GM23338 (cell line): ENCODE measurements around the gene KRTCAP3. TPM values are rescaled to one million over a fixed set of nuclear protein-coding genes. Genes with fewer than 3 reads are reported as not detected.

ENCODE experiments used
- ATAC-seq: fragments of 200-7000 bp; cut with Tn5 transposase; 3 replicates; pipeline ENCODE4 v1.9.1; 2020
- DNase-seq: peaks from one replicate; pipeline ENCODE4 v3.0.0-alpha.2; 2015; ENCODE audit warnings: low spot score
- H2AFZ ChIP-seq: fragments of 200-600 bp; sonication (generic); 2 replicates; pipeline ENCODE4 v1.8.0; 2016; ENCODE audit warnings: antibody characterized with exemption, mild to moderate bottlenecking, moderate library complexity
- H3F3A ChIP-seq: fragments of 200-600 bp; sonication (generic); replicated peaks from 2 replicates; pipeline ENCODE4 v1.8.0; 2017; ENCODE audit warnings: antibody characterized with exemption, mixed run types, low read depth
- H3K27ac ChIP-seq: fragments of 200-600 bp; sonication (generic); 2 replicates; pipeline ENCODE4 v1.6.1; 2016; ENCODE audit warnings: low read depth
- H3K27me3 ChIP-seq: fragments of 200-600 bp; sonication (generic); 2 replicates; pipeline ENCODE4 v1.8.0; 2016; ENCODE audit warnings: mild to moderate bottlenecking, mixed run types, moderate library complexity; ENCODE audit not compliant: insufficient read depth
- H3K36me3 ChIP-seq: fragments of 200-600 bp; sonication (generic); 2 replicates; pipeline ENCODE4 v1.8.0; 2016; ENCODE audit warnings: mild to moderate bottlenecking; ENCODE audit not compliant: insufficient read depth
- H3K4me1 ChIP-seq: fragments of 200-600 bp; sonication (generic); 2 replicates; pipeline ENCODE4 v1.8.0; 2016; ENCODE audit warnings: mild to moderate bottlenecking, moderate library complexity; ENCODE audit not compliant: insufficient read depth
- H3K4me2 ChIP-seq: fragments of 200-600 bp; sonication (generic); 2 replicates; pipeline ENCODE4 v1.7.1; 2017; ENCODE audit warnings: mixed run types
- H3K4me3 ChIP-seq: fragments of 200-600 bp; sonication (generic); 2 replicates; pipeline ENCODE4 v1.6.1; 2016; ENCODE audit warnings: mixed run types
- H3K79me2 ChIP-seq: fragments of 200-600 bp; sonication (generic); replicated peaks from 2 replicates; pipeline ENCODE4 v1.8.0; 2017; ENCODE audit warnings: mild to moderate bottlenecking; ENCODE audit not compliant: insufficient read depth
- H3K9me2 ChIP-seq: fragments of 200-600 bp; sonication (generic); 2 replicates; pipeline ENCODE4 v1.8.0; 2017; ENCODE audit not compliant: insufficient read depth
- H4K20me1 ChIP-seq: fragments of 200-600 bp; sonication (generic); replicated peaks from 2 replicates; pipeline ENCODE4 v1.8.0; 2017; ENCODE audit warnings: mild to moderate bottlenecking; ENCODE audit not compliant: insufficient read depth
- H3K27ac Mint-ChIP-seq: 2 replicates; pipeline ENCODE4 v1.8.0; 2020; ENCODE audit warnings: inconsistent platforms, mild to moderate bottlenecking, moderate library complexity, mixed read lengths
- H3K27me3 Mint-ChIP-seq: 3 replicates; pipeline ENCODE4 v1.8.0; 2022; ENCODE audit warnings: low read depth, mild to moderate bottlenecking, moderate library complexity, mixed read lengths, inconsistent platforms; ENCODE audit not compliant: insufficient read depth, poor library complexity
- H3K36me3 Mint-ChIP-seq: 3 replicates; pipeline ENCODE4 v1.8.0; 2021; ENCODE audit warnings: low read depth, mild to moderate bottlenecking, inconsistent platforms, moderate library complexity, mixed read lengths
- H3K4me1 Mint-ChIP-seq: 3 replicates; pipeline ENCODE4 v1.8.0; 2020; ENCODE audit warnings: mild to moderate bottlenecking, inconsistent platforms, mixed read lengths
- H3K4me3 Mint-ChIP-seq: 3 replicates; pipeline ENCODE4 v1.8.0; 2021; ENCODE audit warnings: moderate library complexity, mild to moderate bottlenecking, inconsistent platforms, mixed read lengths
- H3K9me3 Mint-ChIP-seq: 3 replicates; pipeline ENCODE4 v1.8.0; 2020; ENCODE audit warnings: moderate library complexity, mild to moderate bottlenecking, inconsistent platforms, mixed read lengths
- EZH2phosphoT487 ChIP-seq: fragments of 200-600 bp; sonication (generic); IDR thresholded peaks from one replicate; pipeline ENCODE4 v1.8.1; 2018; ENCODE audit warnings: antibody characterized with exemption; ENCODE audit not compliant: unreplicated experiment
- POLR2AphosphoS5 ChIP-seq: IDR thresholded peaks from 2 replicates; pipeline ENCODE4 v1.6.1; 2016; ENCODE audit warnings: antibody characterized with exemption, low read depth
- STAT1 ChIP-seq: IDR thresholded peaks from one replicate; pipeline ENCODE4 v1.6.1; 2016; ENCODE audit warnings: antibody characterized with exemption; ENCODE audit not compliant: unreplicated experiment
- ZNF114 ChIP-seq: fragments of 250-450 bp; sonication (Bioruptor Pico); IDR thresholded peaks from 2 replicates; pipeline ENCODE4 v1.5.0; 2020; ENCODE audit warnings: mild to moderate bottlenecking, moderate library complexity
- ZNF331 ChIP-seq: fragments of 250-450 bp; sonication (Bioruptor Pico); IDR thresholded peaks from 2 replicates; pipeline ENCODE4 v1.5.0; 2020; ENCODE audit warnings: low read depth, mild to moderate bottlenecking, moderate library complexity
- polyA plus RNA-seq: library from polyadenylated mRNA; unstranded; fragments of >200 nt; fragmentation: Nextera tagmentation; extraction: Ambion mirVana; gene quantifications from 2 replicates; pipeline ENCODE4 v1.2.1, GENCODE V29; 2016
- total RNA-seq: library from RNA; depleted of rRNA; stranded (reverse); fragments of >200 nt; shearing (Covaris generic); gene quantifications from 2 replicates; pipeline ENCODE4 v1.2.3, GENCODE V29; 2014
- TF ChIP-seq, protein P1 (sequence below), 2 experiments: fragments of 200-600 bp in 1 of 2; sonication (generic) in 1 of 2; conservative IDR thresholded peaks; 2 replicates each; pipeline versions ENCODE4 v1.5.1 to v1.6.1; 2016 to 2017; ENCODE audit warnings: antibody characterized with exemption in 2 of 2, low read depth in 2 of 2, mild to moderate bottlenecking in 2 of 2, moderate library complexity in 1 of 2
- TF ChIP-seq, protein P2 (sequence below): IDR thresholded peaks from one replicate; pipeline ENCODE4 v1.6.1; 2018; ENCODE audit warnings: antibody characterized with exemption; ENCODE audit not compliant: unreplicated experiment
- TF ChIP-seq, protein P3 (sequence below): IDR thresholded peaks from 2 replicates; pipeline ENCODE4 v1.6.1; 2016; ENCODE audit warnings: antibody characterized with exemption

Gene KRTCAP3
- total and polyA plus RNA-seq, 2 experiments from 2014 or later = 15.8 to 52.4 TPM

DNA sequence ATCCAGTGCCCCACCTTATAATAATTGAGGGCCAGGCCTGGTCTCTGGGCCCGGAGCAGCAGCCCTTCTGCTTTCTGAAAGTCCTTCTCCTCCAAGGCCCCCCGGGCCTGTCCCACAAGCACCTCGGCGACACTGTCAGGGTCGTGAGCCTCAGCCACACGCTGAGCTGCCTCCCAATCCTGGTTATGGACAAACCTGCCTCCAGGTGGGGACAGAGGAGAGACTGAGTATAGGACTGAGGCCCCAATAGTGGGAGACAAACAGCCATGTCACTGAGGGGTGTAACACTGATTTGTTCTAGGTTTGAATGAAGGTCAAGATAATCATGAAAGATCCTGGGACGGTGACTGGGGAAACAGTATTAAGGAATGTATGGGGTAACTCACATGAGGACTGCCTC is 11.8 kb downstream of the KRTCAP3 start (continued):
- TF ChIP-seq, protein P1, sequence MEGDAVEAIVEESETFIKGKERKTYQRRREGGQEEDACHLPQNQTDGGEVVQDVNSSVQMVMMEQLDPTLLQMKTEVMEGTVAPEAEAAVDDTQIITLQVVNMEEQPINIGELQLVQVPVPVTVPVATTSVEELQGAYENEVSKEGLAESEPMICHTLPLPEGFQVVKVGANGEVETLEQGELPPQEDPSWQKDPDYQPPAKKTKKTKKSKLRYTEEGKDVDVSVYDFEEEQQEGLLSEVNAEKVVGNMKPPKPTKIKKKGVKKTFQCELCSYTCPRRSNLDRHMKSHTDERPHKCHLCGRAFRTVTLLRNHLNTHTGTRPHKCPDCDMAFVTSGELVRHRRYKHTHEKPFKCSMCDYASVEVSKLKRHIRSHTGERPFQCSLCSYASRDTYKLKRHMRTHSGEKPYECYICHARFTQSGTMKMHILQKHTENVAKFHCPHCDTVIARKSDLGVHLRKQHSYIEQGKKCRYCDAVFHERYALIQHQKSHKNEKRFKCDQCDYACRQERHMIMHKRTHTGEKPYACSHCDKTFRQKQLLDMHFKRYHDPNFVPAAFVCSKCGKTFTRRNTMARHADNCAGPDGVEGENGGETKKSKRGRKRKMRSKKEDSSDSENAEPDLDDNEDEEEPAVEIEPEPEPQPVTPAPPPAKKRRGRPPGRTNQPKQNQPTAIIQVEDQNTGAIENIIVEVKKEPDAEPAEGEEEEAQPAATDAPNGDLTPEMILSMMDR (conservative IDR thresholded peaks at IDR 0.05; ENCODE audit: low read depth in 2 of 2) = peak; percentile 21 to 58; a peak in 3 of 4 replicates
- TF ChIP-seq ZNF331 (CRISPR knock-in tag) = no peak
- no peak for TF ChIP-seq EZH2phosphoT487

DNA sequence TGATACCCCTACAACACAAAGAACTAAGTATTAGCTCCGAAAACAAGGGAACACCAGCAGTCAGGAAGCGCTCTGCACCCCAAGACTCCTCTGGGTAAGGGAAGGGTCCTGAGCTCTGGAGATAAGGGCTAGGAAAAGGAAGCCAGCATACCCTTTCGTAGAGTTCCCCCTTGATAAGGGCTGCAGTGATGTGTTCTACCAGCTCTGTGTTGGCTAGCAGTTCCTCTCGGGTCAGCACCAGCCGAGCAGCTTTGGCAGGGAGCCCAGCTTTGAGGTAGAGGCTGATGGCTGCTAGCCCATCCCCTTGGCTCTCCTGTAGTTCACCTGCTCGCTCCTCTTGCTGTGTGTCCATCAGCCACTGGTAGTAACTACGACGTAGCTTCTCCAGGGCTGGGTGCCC is 18.9 kb downstream of the KRTCAP3 start:
- Histone ChIP-seq H3K4me2 (no peak overlapping the region), H2AFZ (no peak overlapping the region), H3K27ac (peak overlapping the region; percentile 74; the same call in 1 of the 2 replicates), H3F3A (no peaks in the 10 kb centered on the region), H3K27me3 (no peaks in the 10 kb centered on the region), H4K20me1 (no peaks in the 10 kb centered on the region), H3K36me3 (peaks cover 5% of the 10 kb centered on the region; the same call in 1 of the 2 replicates), H3K79me2 (no peaks in the 10 kb centered on the region), H3K4me3 (no peak overlapping the region), H3K4me1 (no peaks in the 10 kb centered on the region), H3K9me2 (no peaks in the 10 kb centered on the region)
- TF ChIP-seq ZNF331 (CRISPR knock-in tag) (no peak), STAT1 (no peak)
- TF ChIP-seq, protein P2, sequence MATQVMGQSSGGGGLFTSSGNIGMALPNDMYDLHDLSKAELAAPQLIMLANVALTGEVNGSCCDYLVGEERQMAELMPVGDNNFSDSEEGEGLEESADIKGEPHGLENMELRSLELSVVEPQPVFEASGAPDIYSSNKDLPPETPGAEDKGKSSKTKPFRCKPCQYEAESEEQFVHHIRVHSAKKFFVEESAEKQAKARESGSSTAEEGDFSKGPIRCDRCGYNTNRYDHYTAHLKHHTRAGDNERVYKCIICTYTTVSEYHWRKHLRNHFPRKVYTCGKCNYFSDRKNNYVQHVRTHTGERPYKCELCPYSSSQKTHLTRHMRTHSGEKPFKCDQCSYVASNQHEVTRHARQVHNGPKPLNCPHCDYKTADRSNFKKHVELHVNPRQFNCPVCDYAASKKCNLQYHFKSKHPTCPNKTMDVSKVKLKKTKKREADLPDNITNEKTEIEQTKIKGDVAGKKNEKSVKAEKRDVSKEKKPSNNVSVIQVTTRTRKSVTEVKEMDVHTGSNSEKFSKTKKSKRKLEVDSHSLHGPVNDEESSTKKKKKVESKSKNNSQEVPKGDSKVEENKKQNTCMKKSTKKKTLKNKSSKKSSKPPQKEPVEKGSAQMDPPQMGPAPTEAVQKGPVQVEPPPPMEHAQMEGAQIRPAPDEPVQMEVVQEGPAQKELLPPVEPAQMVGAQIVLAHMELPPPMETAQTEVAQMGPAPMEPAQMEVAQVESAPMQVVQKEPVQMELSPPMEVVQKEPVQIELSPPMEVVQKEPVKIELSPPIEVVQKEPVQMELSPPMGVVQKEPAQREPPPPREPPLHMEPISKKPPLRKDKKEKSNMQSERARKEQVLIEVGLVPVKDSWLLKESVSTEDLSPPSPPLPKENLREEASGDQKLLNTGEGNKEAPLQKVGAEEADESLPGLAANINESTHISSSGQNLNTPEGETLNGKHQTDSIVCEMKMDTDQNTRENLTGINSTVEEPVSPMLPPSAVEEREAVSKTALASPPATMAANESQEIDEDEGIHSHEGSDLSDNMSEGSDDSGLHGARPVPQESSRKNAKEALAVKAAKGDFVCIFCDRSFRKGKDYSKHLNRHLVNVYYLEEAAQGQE = no peak
- ATAC-seq = peak; percentile 22
- H3K27me3 Mint-ChIP-seq = no peaks in the 10 kb centered on the region
- H3K9me3 Mint-ChIP-seq = no peaks in the 10 kb centered on the region
- H3K4me1 Mint-ChIP-seq = peaks cover 4% of the 10 kb centered on the region; the same call in 2 of the 3 replicates
- H3K4me3 Mint-ChIP-seq = no peak overlapping the region
- no peaks in the 10 kb centered on the region; the same call in 2 of the 3 replicates for H3K36me3 Mint-ChIP-seq
- peak overlapping the region; percentile 45; the same call in 1 of the 2 replicates for H3K27ac Mint-ChIP-seq
- DNase-seq = no peak

DNA sequence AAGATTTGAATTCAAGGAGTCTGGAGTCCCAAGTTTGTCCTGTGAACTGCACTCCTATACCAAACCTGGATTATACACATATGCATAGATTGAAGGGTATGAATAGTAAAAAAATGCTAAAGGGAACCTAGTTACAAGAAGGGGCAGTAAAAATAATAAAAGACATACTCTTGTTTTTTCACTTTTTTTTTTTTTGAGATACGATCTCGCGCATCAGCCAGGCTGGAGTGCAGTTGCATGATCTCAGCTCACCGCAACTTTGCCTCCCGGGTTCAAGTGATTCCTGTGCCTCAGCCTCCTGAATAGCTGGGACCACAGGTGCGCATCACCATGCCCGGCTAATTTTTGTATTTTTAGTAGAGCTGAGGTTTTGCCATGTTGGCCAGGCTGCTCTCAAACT is 22.3 kb downstream of the KRTCAP3 start:
- no peak for ATAC-seq
- H3K9me3 Mint-ChIP-seq = no peaks in the 10 kb centered on the region

More for the DNA sequence above, 22.3 kb downstream of the KRTCAP3 start:
- no peak for DNase-seq
- Mint-ChIP-seq H3K27ac (no peak overlapping the region), H3K36me3 (no peaks in the 10 kb centered on the region; the same call in 2 of the 3 replicates), H3K4me1 (peaks cover 4% of the 10 kb centered on the region; the same call in 2 of the 3 replicates), H3K4me3 (no peak overlapping the region), H3K27me3 (no peaks in the 10 kb centered on the region)
- no peak overlapping the region for H3K27ac ChIP-seq
- H4K20me1 ChIP-seq = no peaks in the 10 kb centered on the region
- H3K4me2 ChIP-seq = no peak overlapping the region
- no peaks in the 10 kb centered on the region for H3K36me3 ChIP-seq
- H3K4me1 ChIP-seq = no peaks in the 10 kb centered on the region
- H3F3A ChIP-seq = no peaks in the 10 kb centered on the region
- no peak overlapping the region for H2AFZ ChIP-seq
- no peaks in the 10 kb centered on the region for H3K27me3 ChIP-seq
- TF ChIP-seq POLR2AphosphoS5 = no peak
- TF ChIP-seq, protein P3, sequence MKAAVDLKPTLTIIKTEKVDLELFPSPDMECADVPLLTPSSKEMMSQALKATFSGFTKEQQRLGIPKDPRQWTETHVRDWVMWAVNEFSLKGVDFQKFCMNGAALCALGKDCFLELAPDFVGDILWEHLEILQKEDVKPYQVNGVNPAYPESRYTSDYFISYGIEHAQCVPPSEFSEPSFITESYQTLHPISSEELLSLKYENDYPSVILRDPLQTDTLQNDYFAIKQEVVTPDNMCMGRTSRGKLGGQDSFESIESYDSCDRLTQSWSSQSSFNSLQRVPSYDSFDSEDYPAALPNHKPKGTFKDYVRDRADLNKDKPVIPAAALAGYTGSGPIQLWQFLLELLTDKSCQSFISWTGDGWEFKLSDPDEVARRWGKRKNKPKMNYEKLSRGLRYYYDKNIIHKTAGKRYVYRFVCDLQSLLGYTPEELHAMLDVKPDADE = no peak
- no peak for TF ChIP-seq STAT1
- TF ChIP-seq ZNF114 (CRISPR knock-in tag) = no peak
- no peak for TF ChIP-seq EZH2phosphoT487
- no peak overlapping the region for H3K4me3 ChIP-seq
- no peaks in the 10 kb centered on the region for H3K9me2 ChIP-seq
- H3K79me2 ChIP-seq = no peaks in the 10 kb centered on the region
